Pancreas (tissue), 10 donors: ENCODE results near the gene STKLD1. TPM values are rescaled to one million over a fixed set of nuclear protein-coding genes. Genes with fewer than 3 reads are reported as not detected.

Experiments
- ATAC-seq, 4 donors: fragments of 200-7000 bp; cut with Tn5 transposase; one replicate each; pipeline versions ENCODE4 v1.8.0 to v1.9.1; 2020; ENCODE audit warnings: mild to moderate bottlenecking in 4 of 4, moderate library complexity in 4 of 4
- DNase-seq, 6 donors: peaks; one replicate each; pipeline ENCODE4 v3.0.0-alpha.2; 2020
- FAIRE-seq: peaks from 2 replicates; lab custom pipeline; 2012; peaks lifted over from hg19 to GRCh38; lab: Jason Lieb, UNC
- H3K27ac ChIP-seq, 4 donors: fragments of 200-600 bp; sonication (generic); 1 replicate in 3 of 4; 2 replicates in 1 of 4; pipeline versions ENCODE4 v1.5.0 to v1.8.0; 2020
- H3K27me3 ChIP-seq, 4 donors: fragments of 200-600 bp; one replicate each; pipeline ENCODE4 v1.8.0; 2021
- H3K36me3 ChIP-seq, 3 donors: fragments of 200-600 bp; sonication (generic) in 1 of 3; one replicate each; pipeline versions ENCODE4 v1.5.0 to v1.8.0; 2020 to 2021
- H3K4me1 ChIP-seq, 3 donors: fragments of 200-600 bp; one replicate each; pipeline ENCODE4 v1.8.0; 2021
- H3K4me3 ChIP-seq, 4 donors: fragments of 200-600 bp; sonication (generic) in 2 of 4; one replicate each; pipeline versions ENCODE4 v1.5.0 to v1.8.0; 2020 to 2021
- H3K9me3 ChIP-seq, 4 donors: fragments of 200-600 bp; one replicate each; pipeline ENCODE4 v1.8.0; 2021
- CTCF ChIP-seq, 4 donors: fragments of 200-600 bp; sonication (generic) in 3 of 4; IDR thresholded peaks; one replicate each; pipeline versions ENCODE4 v1.5.0 to v1.8.0; 2021; ENCODE audit warnings: antibody characterized with exemption in 4 of 4
- WGBS, 2 donors: extraction: QIAGEN DNeasy Blood & Tissue Kit; methylation state at CpG; one replicate each; pipeline ENCODE4 v1.1.7; 2013; 5-methylcytosine and 5-hydroxymethylcytosine counted together
- intact Hi-C, 3 donors: fragments of 100-400 bp; cut with DNase I; formaldehyde crosslinking; loops; one replicate each; pipeline versions ENCODE4 v1.11.1 to v1.14.2; 2022
- polyA plus RNA-seq, 2 donors: library from polyadenylated mRNA; stranded (reverse); fragments of 200-250 nt; gene quantifications; one replicate each; pipeline ENCODE4 v1.2.3, GENCODE V29; 2013
- total RNA-seq, 6 donors: library from RNA; stranded (reverse); fragmentation: NEBNext Ultra II Directional in 4 of 6; extraction: Animal tissue kit (Norgen Biotek cat#: 25700) in 4 of 6; gene quantifications; one replicate each; pipeline versions ENCODE4 v1.2.1 to v1.2.4, GENCODE V29; 2021 to 2023
- donor health status: healthy with polysubstance abuse.
- donor health status: DM: no; HTN: no; CAD: no; lungs with moderate emphysema.
- donor health status: DM: no; HTN: no; CAD: no.
- donor health status: control.
- donor health status: control.
- donor health status: Bipolar disorder and iron deficiency.
- donor health status: DM: yes; HTN: yes; CAD: no.
- donor health status: DM: no; HTN: no; CAD: no.
- donor health status: DM: no; HTN: no; CAD: no.
- donor health status: DM: yes; HTN: yes; CAD: no.

The STKLD1 gene
- total and polyA plus RNA-seq, 8 donors: 0.31 to 3.1 (median 0.76) TPM

GRCh38 chr9:133429641-133430161 is 53.5 kb downstream of the STKLD1 start:
- Histone ChIP-seq H3K27me3 (no peaks in the 10 kb centered on the region), H3K27ac (no peak overlapping the region), H3K4me1 (peaks cover 0 to 5% (median 4%) of the 10 kb centered on the region in 3 donors), H3K36me3 (no peaks in the 10 kb centered on the region), H3K9me3 (no peaks in the 10 kb centered on the region), H3K4me3 (no peak overlapping the region)
- WGBS, 2 donors: 48 to 50% methylated on average over 49 of the region's 49 CpGs
- intact Hi-C loops: no loop called here
- peak in 3 of 6 donors; percentile 53 to 77 (median 68) for DNase-seq
- FAIRE-seq: no peak
- ATAC-seq: peak in 3 of 4 donors; percentile 64 to 78 (median 74)
- TF ChIP-seq CTCF (IDR thresholded peaks at IDR 0.05): no peak

DNA sequence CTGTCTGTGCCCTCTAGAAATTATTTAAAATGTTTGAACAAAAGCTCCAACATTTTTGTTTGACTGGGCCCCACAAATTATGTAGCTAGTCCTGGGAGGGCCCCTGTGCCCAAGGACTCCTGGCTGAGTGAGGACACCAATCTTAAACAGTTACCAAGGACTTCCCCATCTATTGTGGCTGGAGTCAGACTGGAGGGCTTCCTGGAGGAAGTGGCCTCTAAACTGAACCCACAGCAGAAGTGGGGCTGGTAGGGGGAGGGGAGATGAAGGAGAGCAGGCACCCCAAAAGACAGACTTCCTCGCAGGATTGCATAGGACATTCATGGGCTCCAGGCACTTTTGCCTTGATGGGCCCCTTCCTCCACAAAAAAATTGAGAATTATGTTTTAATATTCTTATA is 54.1 kb downstream of the STKLD1 start:
- Histone ChIP-seq H3K4me1 (peaks cover 0 to 5% (median 4%) of the 10 kb centered on the region in 3 donors), H3K4me3 (no peak overlapping the region), H3K36me3 (no peaks in the 10 kb centered on the region), H3K9me3 (no peaks in the 10 kb centered on the region), H3K27ac (no peak overlapping the region), H3K27me3 (no peaks in the 10 kb centered on the region)
- ATAC-seq (no peak), FAIRE-seq (no peak), DNase-seq (no peak)
- 93 to 95% methylated on average over 1 of the region's 1 CpG for WGBS, 2 donors
- intact Hi-C loops: no loop called here
- TF ChIP-seq CTCF (IDR thresholded peaks at IDR 0.05): no peak

DNA sequence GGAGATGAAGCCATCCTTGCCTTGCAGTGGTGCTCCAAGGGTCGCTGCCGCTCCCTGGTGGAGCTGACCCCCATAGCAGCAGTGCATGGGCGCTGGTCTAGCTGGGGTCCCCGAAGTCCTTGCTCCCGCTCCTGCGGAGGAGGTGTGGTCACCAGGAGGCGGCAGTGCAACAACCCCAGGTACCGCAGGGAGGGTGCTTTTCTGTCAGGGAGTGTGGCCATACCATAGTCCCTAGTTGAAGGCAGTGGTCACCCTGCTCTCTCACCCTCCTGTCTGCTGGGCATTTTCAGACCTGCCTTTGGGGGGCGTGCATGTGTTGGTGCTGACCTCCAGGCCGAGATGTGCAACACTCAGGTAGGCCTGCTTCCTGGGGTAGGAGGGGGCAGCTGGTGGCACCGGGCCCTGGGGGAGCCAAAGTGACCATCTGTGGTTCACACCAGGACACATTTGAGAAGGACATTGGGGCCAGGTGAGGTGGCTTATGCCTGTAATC is 57.2 kb downstream of the STKLD1 start:
- 80 to 87% methylated on average over 11 of the region's 11 CpGs for WGBS, 2 donors
- no peaks in the 10 kb centered on the region for H3K27me3 ChIP-seq
- H3K4me1 ChIP-seq: peaks cover 0 to under 1% (median under 1%) of the 10 kb centered on the region in 3 donors
- FAIRE-seq (no peak), ATAC-seq (no peak), DNase-seq (no peak)
- no peak for TF ChIP-seq CTCF (IDR thresholded peaks at IDR 0.05)
- H3K9me3 ChIP-seq: no peaks in the 10 kb centered on the region
- H3K27ac ChIP-seq: no peak overlapping the region
- H3K4me3 ChIP-seq: no peak overlapping the region
- H3K36me3 ChIP-seq: no peaks in the 10 kb centered on the region
- intact Hi-C loops: no loop called here

- no peak for TF ChIP-seq CTCF (IDR thresholded peaks at IDR 0.05)
- no peak for DNase-seq
- Histone ChIP-seq H3K9me3 (no peaks in the 10 kb centered on the region), H3K4me3 (no peak overlapping the region), H3K27me3 (no peaks in the 10 kb centered on the region), H3K36me3 (no peaks in the 10 kb centered on the region), H3K27ac (no peak overlapping the region), H3K4me1 (no peaks in the 10 kb centered on the region)
- 76 to 86% methylated on average over 16 of the region's 16 CpGs for WGBS, 2 donors
- no peak for ATAC-seq
- FAIRE-seq: no peak
- intact Hi-C loops: no loop called here
These were observed 60.5 kb downstream of the STKLD1 start for GRCh38 chr9:133436681-133437080.

DNA sequence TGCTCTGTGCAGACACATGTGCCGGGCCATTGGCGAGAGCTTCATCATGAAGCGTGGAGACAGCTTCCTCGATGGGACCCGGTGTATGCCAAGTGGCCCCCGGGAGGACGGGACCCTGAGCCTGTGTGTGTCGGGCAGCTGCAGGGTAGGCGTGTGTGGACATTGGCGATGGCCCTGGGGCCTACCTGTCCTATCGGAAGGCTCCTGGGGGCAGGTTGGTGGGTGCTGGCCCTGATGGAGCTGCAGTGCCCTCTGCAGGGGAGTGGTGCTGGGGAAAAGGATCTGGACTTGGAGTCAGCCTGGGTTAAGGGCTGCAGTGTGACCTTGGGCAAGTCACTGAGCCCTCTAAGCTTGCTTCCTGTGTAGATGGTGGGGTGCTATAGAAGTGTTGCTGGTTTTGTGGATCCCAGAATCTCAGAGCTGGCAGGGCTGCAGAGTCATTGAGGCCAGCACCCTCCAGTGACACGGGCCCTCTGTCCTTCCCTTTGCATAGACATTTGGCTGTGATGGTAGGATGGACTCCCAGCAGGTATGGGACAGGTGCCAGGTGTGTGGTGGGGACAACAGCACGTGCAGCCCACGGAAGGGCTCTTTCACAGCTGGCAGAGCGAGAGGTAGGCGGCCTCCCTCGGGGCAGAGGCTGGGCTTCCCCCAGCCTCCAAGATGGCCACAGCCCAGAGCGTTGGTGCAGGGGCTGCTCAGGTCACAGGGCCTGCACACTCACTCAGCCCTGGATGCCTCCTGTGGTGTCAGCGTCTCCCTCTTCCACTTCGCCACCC is 61.8 kb downstream of the STKLD1 start:
- TF ChIP-seq CTCF (IDR thresholded peaks at IDR 0.05): no peak
- Histone ChIP-seq H3K36me3 (no peaks in the 10 kb centered on the region), H3K27ac (no peak overlapping the region), H3K4me1 (no peaks in the 10 kb centered on the region), H3K9me3 (no peaks in the 10 kb centered on the region), H3K27me3 (no peaks in the 10 kb centered on the region), H3K4me3 (no peak overlapping the region)
- ATAC-seq: no peak
- intact Hi-C loops: no loop called here
- FAIRE-seq: no peak
- no peak for DNase-seq
- WGBS, 2 donors: 86 to 88% methylated on average over 20 of the region's 20 CpGs
